Measurements from ENCODE around the gene TIMM23B.
"Not testable (repeated sequence)": the region's sequence is repeated elsewhere in the genome, so short reads cannot be mapped to it uniquely, and the experiment has no call there.

DNA sequence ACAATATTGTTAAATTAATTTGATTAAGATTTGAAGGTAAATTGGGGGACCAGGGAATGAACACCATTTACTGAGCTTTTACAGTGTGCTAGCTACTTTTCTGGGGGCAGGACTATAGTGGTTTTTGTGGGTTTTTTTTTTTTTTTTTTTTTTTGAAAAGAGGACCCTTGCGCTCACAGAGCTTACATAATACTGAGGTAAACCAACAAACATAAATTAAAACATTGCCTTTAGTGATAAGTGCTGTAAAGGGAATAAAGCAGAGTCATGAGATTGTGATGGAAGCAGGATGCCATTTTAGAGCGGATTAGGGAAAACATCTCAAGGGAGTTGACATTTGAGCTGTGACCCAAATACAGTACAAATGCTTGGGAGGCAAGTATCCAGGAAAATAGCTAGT is 1.8 kb downstream of the TIMM23B start:
- not testable (repeated sequence) for TF ChIP-seq POLR2A (IDR thresholded peaks at IDR 0.05)
- TF ChIP-seq, protein P1, sequence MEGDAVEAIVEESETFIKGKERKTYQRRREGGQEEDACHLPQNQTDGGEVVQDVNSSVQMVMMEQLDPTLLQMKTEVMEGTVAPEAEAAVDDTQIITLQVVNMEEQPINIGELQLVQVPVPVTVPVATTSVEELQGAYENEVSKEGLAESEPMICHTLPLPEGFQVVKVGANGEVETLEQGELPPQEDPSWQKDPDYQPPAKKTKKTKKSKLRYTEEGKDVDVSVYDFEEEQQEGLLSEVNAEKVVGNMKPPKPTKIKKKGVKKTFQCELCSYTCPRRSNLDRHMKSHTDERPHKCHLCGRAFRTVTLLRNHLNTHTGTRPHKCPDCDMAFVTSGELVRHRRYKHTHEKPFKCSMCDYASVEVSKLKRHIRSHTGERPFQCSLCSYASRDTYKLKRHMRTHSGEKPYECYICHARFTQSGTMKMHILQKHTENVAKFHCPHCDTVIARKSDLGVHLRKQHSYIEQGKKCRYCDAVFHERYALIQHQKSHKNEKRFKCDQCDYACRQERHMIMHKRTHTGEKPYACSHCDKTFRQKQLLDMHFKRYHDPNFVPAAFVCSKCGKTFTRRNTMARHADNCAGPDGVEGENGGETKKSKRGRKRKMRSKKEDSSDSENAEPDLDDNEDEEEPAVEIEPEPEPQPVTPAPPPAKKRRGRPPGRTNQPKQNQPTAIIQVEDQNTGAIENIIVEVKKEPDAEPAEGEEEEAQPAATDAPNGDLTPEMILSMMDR (IDR thresholded peaks at IDR 0.05) = not testable (repeated sequence)
